ENCODE data around the gene MSLN.
"Not testable (repeated sequence)": the region's sequence is repeated elsewhere in the genome, so short reads cannot be mapped to it uniquely, and the experiment has no call there.

Gene MSLN

DNA sequence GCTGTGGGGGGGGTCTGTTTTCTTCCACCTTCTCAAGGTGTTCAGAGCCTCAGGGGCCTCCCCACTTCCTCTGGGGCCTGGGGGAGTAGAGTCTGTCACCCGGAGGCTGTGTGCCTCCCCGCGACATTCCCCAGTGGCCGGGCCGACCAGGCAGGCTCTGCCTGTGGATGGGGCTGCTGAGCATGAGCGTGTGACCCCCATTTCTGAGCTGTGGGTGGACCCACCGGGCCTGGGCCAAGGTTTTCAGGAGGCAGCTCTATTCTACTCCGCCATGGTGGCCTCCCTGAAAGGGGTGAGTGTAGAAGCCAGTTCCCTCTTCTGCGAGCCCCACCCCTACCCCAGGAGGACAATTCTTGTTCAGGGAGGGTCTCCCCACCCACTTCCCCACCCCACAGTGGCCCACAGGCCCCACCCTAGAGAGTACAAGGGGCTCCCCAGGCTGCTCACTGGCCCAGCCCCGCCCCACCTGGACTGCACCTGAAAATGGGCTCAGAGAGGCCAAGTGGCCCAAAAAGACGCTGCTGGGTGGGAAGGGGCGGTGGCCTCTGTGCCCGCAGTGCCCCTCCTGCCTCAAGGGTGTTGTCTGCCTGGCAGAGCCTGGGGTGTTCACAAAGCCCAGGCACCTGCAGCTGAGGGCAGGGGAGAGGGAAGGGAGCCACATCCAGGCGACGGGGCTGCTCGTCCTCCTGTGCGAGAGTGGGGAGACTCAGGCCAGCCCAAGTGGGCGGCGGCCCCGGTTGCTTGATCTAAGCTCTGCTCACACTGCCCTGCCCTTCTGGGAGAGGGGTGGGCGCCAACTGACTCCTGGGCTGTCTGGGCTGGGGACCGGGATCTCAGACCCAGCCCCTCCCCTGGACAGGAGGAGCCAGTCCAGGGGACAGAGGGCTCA, 1.3 kb downstream of the MSLN start:
- no peak for FAIRE-seq

- no peak for FAIRE-seq
Measured at GRCh38 chr16:762595-763268, 2.2 kb downstream of the MSLN start.

- FAIRE-seq = no peak
Measured at GRCh38 chr16:763369-764183, 3.0 kb downstream of the MSLN start.

GRCh38 chr16:764184-764750, 3.7 kb downstream of the MSLN start:
- no peak for FAIRE-seq

GRCh38 chr16:764848-765487, 4.4 kb downstream of the MSLN start:
- FAIRE-seq = no peak

- FAIRE-seq = no peak
Measured at GRCh38 chr16:765488-765865, 4.9 kb downstream of the MSLN start.

- no peak for FAIRE-seq
Measured at GRCh38 chr16:766008-766819, 5.7 kb downstream of the MSLN start.

GRCh38 chr16:766820-767640, 6.5 kb downstream of the MSLN start:
- FAIRE-seq = no peak

- no peak for FAIRE-seq
Measured at GRCh38 chr16:767743-768235, 7.3 kb downstream of the MSLN start.

DNA sequence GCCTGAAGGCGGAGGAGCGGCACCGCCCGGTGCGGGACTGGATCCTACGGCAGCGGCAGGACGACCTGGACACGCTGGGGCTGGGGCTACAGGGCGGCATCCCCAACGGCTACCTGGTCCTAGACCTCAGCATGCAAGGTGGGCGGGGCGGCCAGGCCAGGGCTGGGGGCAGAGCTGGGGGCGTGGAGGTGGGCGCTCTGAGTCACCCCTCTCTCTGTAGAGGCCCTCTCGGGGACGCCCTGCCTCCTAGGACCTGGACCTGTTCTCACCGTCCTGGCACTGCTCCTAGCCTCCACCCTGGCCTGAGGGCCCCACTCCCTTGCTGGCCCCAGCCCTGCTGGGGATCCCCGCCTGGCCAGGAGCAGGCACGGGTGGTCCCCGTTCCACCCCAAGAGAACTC, 7.9 kb downstream of the MSLN start:
- FAIRE-seq = no peak

- no peak for FAIRE-seq
Measured at GRCh38 chr16:769184-769784, 8.8 kb downstream of the MSLN start.

DNA sequence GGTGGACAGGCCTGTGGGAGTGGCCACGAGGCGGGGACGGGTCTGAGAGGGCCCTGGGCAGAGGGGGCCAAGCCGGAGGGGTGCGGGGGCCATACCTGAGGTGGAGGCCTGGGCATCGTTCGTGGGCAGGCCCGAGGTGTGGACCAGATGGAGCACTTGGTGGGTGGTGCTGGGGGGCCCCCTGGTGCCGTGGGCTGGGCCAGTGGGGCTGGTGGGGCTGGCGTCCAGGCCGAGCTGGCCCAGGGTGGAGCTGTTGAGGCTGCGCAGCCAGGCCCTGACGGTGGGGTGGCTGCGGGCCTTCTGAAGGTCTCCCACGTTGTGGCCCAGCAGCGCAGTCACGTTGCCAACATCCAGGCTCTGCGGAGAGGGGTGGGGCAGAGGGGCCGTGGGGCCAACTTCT, 9.4 kb downstream of the MSLN start:
- no peak for FAIRE-seq

- no peak for FAIRE-seq
Measured at GRCh38 chr16:770411-770810, 9.9 kb downstream of the MSLN start.

DNA sequence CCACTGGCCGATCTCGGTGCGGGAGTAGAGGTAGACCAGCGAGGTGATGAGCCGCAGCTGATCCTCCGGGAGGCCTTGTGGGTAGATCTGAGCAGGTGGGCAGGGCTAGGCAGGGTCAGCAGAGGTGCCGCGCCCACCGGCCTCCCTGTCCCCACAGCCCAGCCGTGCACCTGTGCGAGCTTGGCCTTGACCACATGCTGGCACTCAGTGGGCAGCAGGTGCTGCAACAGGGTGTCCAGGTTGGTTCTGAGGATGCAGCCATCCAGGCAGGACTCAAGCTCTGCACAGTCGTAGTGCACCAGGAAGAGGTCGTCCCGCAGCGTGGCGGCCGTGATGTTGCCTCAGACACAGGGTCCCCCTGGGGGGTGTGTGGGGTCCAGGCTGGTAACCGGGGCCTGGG, 12.4 kb downstream of the MSLN start:
- FAIRE-seq = no peak

- no peak for FAIRE-seq
Measured at GRCh38 chr16:774086-775001, 13.8 kb downstream of the MSLN start.

DNA sequence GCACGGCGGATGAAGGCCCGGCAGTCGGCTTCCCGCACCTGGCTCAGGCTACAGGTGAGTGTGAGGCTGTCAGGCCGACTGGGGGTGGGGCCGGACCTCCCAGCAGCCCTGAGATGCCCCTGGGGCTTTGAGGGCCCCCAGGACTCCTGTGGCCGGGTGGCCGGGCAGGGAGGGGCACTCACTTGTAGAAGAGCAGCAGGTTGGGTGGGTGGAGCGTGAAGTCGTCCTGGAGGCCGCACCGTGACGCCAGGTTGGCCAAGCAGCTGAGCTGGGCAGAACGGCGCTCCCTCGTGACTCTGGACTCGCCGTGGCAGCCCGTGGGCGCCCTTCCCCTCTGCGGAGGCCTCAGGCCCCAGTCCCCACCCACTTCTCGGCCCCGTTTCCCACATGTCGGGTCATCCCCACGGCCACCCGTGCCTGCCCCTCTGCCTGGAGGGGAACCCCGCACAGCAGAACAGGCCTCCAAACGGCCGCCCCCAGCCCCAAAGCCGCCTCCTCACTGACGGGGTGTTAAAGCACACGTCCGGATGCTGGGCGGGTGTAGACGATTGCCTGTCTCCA, 14.8 kb downstream of the MSLN start:
- no peak for FAIRE-seq

GRCh38 chr16:776298-776697, 15.8 kb downstream of the MSLN start:
- FAIRE-seq = not testable (repeated sequence)

GRCh38 chr16:776824-777223, 16.3 kb downstream of the MSLN start:
- FAIRE-seq = no peak

GRCh38 chr16:777826-778225, 17.3 kb downstream of the MSLN start:
- no peak for FAIRE-seq
